ENCODE results near the gene CFAP43. TPM values are rescaled to one million over a fixed set of nuclear protein-coding genes. Genes with fewer than 3 reads are reported as not detected.

The CFAP43 gene
- total and polyA plus RNA-seq, 2 experiments from 2014 or later, result 0.57 to 0.83 TPM

GRCh38 chr10:104254493-104255310, 22.5 kb upstream of the CFAP43 start, which contains the start of gene GSTO1:
GSTO1 (plus strand) TSS chr10:104254892; CDS start chr10:104254929, 37 bp downstream.
- H3K36me3 ChIP-seq (replicated peaks; ENCODE audit: insufficient read depth, low read depth), result no peaks in the 10 kb centered on the region
- no peaks in the 10 kb centered on the region for H3K9me2 ChIP-seq (replicated peaks; ENCODE audit: insufficient read depth)
- no peak for TF ChIP-seq EZH2 (IDR thresholded peaks at IDR 0.05; ENCODE audit: borderline replicate concordance)
- no peak for TF ChIP-seq EZH2phosphoT487 (IDR thresholded peaks at IDR 0.05; ENCODE audit: low read depth, severe bottlenecking, unreplicated experiment)
- TF ChIP-seq CTCF (IDR thresholded peaks at IDR 0.05; ENCODE audit: poor library complexity), result no peak
- peak within 1 kb of the TSS; percentile 90 for H3K4me3 ChIP-seq
- no peaks in the 10 kb centered on the region for H3K9me3 ChIP-seq (ENCODE audit: low read depth)
- H4K20me1 ChIP-seq (ENCODE audit: insufficient read depth, poor library complexity, severe bottlenecking), result no peaks in the 10 kb centered on the region
- peak within 1 kb of the TSS; percentile 97 for H3K27ac ChIP-seq
- peaks cover 52% of the 10 kb centered on the region for H3K4me1 ChIP-seq (ENCODE audit: insufficient read depth)
- H3K27me3 ChIP-seq, result no peaks in the 10 kb centered on the region
- peak within 1 kb of the TSS; percentile 88 for H3K4me2 ChIP-seq
- peak within 1 kb of the TSS; percentile 91 for H2AFZ ChIP-seq
- DNase-seq (ENCODE audit: low spot score), result peak; percentile 72
- WGBS (ENCODE audit: low lambda C conversion rate, missing lambda C conversion rate), result 4% methylated on average over 35 of the region's 69 CpGs
- H3K79me2 ChIP-seq, result peaks cover 47% of the 10 kb centered on the region

- H2AFZ ChIP-seq, result peak overlapping the region; percentile 91
- 38% methylated on average over 10 of the region's 10 CpGs for WGBS (ENCODE audit: low lambda C conversion rate, missing lambda C conversion rate)
- H3K9me3 ChIP-seq (ENCODE audit: low read depth), result no peaks in the 10 kb centered on the region
- H3K4me1 ChIP-seq (ENCODE audit: insufficient read depth), result peaks cover 46% of the 10 kb centered on the region
- H3K27me3 ChIP-seq, result no peaks in the 10 kb centered on the region
- no peaks in the 10 kb centered on the region for H3K9me2 ChIP-seq (replicated peaks; ENCODE audit: insufficient read depth)
- H4K20me1 ChIP-seq (ENCODE audit: insufficient read depth, poor library complexity, severe bottlenecking), result no peaks in the 10 kb centered on the region
- DNase-seq (ENCODE audit: low spot score), result no peak
- H3K27ac ChIP-seq, result peak overlapping the region; percentile 97
- TF ChIP-seq CTCF (IDR thresholded peaks at IDR 0.05; ENCODE audit: poor library complexity), result no peak
- no peak for TF ChIP-seq EZH2 (IDR thresholded peaks at IDR 0.05; ENCODE audit: borderline replicate concordance)
- no peak for TF ChIP-seq EZH2phosphoT487 (IDR thresholded peaks at IDR 0.05; ENCODE audit: low read depth, severe bottlenecking, unreplicated experiment)
- H3K79me2 ChIP-seq, result peaks cover 39% of the 10 kb centered on the region
- H3K4me3 ChIP-seq, result peak overlapping the region; percentile 90
- peak overlapping the region; percentile 88 for H3K4me2 ChIP-seq
- no peaks in the 10 kb centered on the region for H3K36me3 ChIP-seq (replicated peaks; ENCODE audit: insufficient read depth, low read depth)
Observed at GRCh38 chr10:104253606-104254410, 21.6 kb upstream of the CFAP43 start.

- peak overlapping the region; percentile 97 for H3K27ac ChIP-seq
Observed at GRCh38 chr10:104253106-104253505, 20.9 kb upstream of the CFAP43 start.

More at GRCh38 chr10:104253106-104253505, 20.9 kb upstream of the CFAP43 start:
- Histone ChIP-seq H3K79me2 (peaks cover 32% of the 10 kb centered on the region), H3K4me3 (no peak overlapping the region), H3K27me3 (no peaks in the 10 kb centered on the region), H4K20me1 (ENCODE audit: insufficient read depth, poor library complexity, severe bottlenecking) (no peaks in the 10 kb centered on the region), H3K9me2 (replicated peaks; ENCODE audit: insufficient read depth) (no peaks in the 10 kb centered on the region), H3K4me1 (ENCODE audit: insufficient read depth) (peaks cover 46% of the 10 kb centered on the region), H3K36me3 (replicated peaks; ENCODE audit: insufficient read depth, low read depth) (no peaks in the 10 kb centered on the region), H2AFZ (no peak overlapping the region), H3K9me3 (ENCODE audit: low read depth) (no peaks in the 10 kb centered on the region), H3K4me2 (peak overlapping the region; percentile 88)
- DNase-seq (ENCODE audit: low spot score), result peak; percentile 65
- TF ChIP-seq CTCF (IDR thresholded peaks at IDR 0.05; ENCODE audit: poor library complexity) (no peak), EZH2phosphoT487 (IDR thresholded peaks at IDR 0.05; ENCODE audit: low read depth, severe bottlenecking, unreplicated experiment) (no peak), EZH2 (IDR thresholded peaks at IDR 0.05; ENCODE audit: borderline replicate concordance) (no peak)
- WGBS (ENCODE audit: low lambda C conversion rate, missing lambda C conversion rate), result 60% methylated on average over 2 of the region's 2 CpGs

Measured in hepatocyte (in vitro differentiated cells).